DMS153 treated with DMSO at 0.1 percent for 48 hours (cell line): ENCODE data around the gene FTO.

Source experiments
- DNase-seq: peaks from one replicate; lab custom pipeline; 2025; ENCODE audit not compliant: unreplicated experiment; lab: John Stamatoyannopoulos, UW

FTO gene

GRCh38 chr16:53780051-53780450 lies 76.1 kb downstream of the FTO start:
- DNase-seq, result no peak

- no peak for DNase-seq
These were observed 77.2 kb downstream of the FTO start for GRCh38 chr16:53781023-53781605.

GRCh38 chr16:53782148-53782547 lies 78.2 kb downstream of the FTO start:
- no peak for DNase-seq

- DNase-seq, result no peak
These were observed 80.3 kb downstream of the FTO start for GRCh38 chr16:53784291-53784690.

GRCh38 chr16:53785044-53785443 lies 81.1 kb downstream of the FTO start:
- DNase-seq, result no peak

GRCh38 chr16:53785916-53786315 lies 82.0 kb downstream of the FTO start:
- DNase-seq, result no peak

GRCh38 chr16:53787423-53787822 lies 83.5 kb downstream of the FTO start:
- DNase-seq, result no peak

- no peak for DNase-seq
These were observed 85.2 kb downstream of the FTO start for GRCh38 chr16:53789137-53789536.

GRCh38 chr16:53792161-53792951 lies 88.4 kb downstream of the FTO start:
- DNase-seq, result no peak

- no peak for DNase-seq
These were observed 99.5 kb downstream of the FTO start for GRCh38 chr16:53803451-53803850.

- no peak for DNase-seq
These were observed 100.0 kb downstream of the FTO start for GRCh38 chr16:53803998-53804397.

GRCh38 chr16:53804467-53804866 lies 100.5 kb downstream of the FTO start:
- DNase-seq, result no peak

GRCh38 chr16:53805113-53805512 lies 101.2 kb downstream of the FTO start:
- DNase-seq, result no peak

GRCh38 chr16:53805752-53806151 lies 101.8 kb downstream of the FTO start:
- no peak for DNase-seq

GRCh38 chr16:53809088-53809932 lies 105.4 kb downstream of the FTO start:
- no peak for DNase-seq

- DNase-seq, result no peak
These were observed 109.0 kb downstream of the FTO start for GRCh38 chr16:53812914-53813313.

- no peak for DNase-seq
These were observed 110.8 kb downstream of the FTO start for GRCh38 chr16:53814801-53815200.

- DNase-seq, result no peak
These were observed 112.4 kb downstream of the FTO start for GRCh38 chr16:53816211-53816836.

GRCh38 chr16:53817117-53817755 lies 113.3 kb downstream of the FTO start:
- no peak for DNase-seq

- DNase-seq, result no peak
These were observed 114.0 kb downstream of the FTO start for GRCh38 chr16:53817812-53818550.
